Endodermal cell (in vitro differentiated cells): Measurements from ENCODE around the gene VAV2. TPM values are rescaled to one million over a fixed set of nuclear protein-coding genes. Genes with fewer than 3 reads are reported as not detected.

Experiments used
- DNase-seq: peaks from one replicate; pipeline ENCODE4 v3.0.0-alpha.2; 2017
- H3K27ac ChIP-seq: 2 replicates; pipeline ENCODE4 v1.5.1; 2013; ENCODE audit warnings: mild to moderate bottlenecking, low read depth, low read length, moderate library complexity
- H3K27me3 ChIP-seq: 2 replicates; pipeline ENCODE4 v1.6.1; 2013; ENCODE audit warnings: mild to moderate bottlenecking, low read length, moderate library complexity; ENCODE audit not compliant: insufficient read depth, control insufficient read depth, poor library complexity, severe bottlenecking
- H3K36me3 ChIP-seq: 2 replicates; pipeline ENCODE4 v1.7.0; 2013; ENCODE audit warnings: mild to moderate bottlenecking, low read length, moderate library complexity; ENCODE audit not compliant: control insufficient read depth, insufficient read depth
- H3K4me1 ChIP-seq: one replicate; pipeline ENCODE4 v1.7.0; 2013; ENCODE audit warnings: low read length; ENCODE audit not compliant: control insufficient read depth, insufficient read depth
- H3K4me3 ChIP-seq: 2 replicates; pipeline ENCODE4 v1.5.1; 2013; ENCODE audit warnings: mild to moderate bottlenecking, low read length, moderate library complexity
- H3K9ac ChIP-seq: 2 replicates; pipeline ENCODE4 v1.6.1; 2013; ENCODE audit warnings: mild to moderate bottlenecking, low read length, moderate library complexity; ENCODE audit not compliant: poor library complexity, severe bottlenecking; ENCODE audit errors: extremely low read depth
- H3K9me3 ChIP-seq: 2 replicates; pipeline ENCODE4 v1.6.1; 2013; ENCODE audit warnings: mild to moderate bottlenecking, low read length, moderate library complexity; ENCODE audit not compliant: control insufficient read depth
- H3K27ac Mint-ChIP-seq: 2 replicates; pipeline ENCODE4 v1.8.0; 2020; ENCODE audit warnings: mixed read lengths
- H3K27me3 Mint-ChIP-seq: 2 replicates; pipeline ENCODE4 v1.8.0; 2021; ENCODE audit warnings: mild to moderate bottlenecking, mixed read lengths; ENCODE audit not compliant: insufficient read depth
- H3K36me3 Mint-ChIP-seq: 2 replicates; pipeline ENCODE4 v1.8.0; 2020; ENCODE audit warnings: low read depth, mixed read lengths
- H3K4me1 Mint-ChIP-seq: 2 replicates; pipeline ENCODE4 v1.8.0; 2020; ENCODE audit warnings: mixed read lengths
- H3K4me3 Mint-ChIP-seq: 2 replicates; pipeline ENCODE4 v1.8.0; 2020; ENCODE audit warnings: mild to moderate bottlenecking, moderate library complexity, mixed read lengths
- H3K9me3 Mint-ChIP-seq: 2 replicates; pipeline ENCODE4 v1.8.0; 2020; ENCODE audit warnings: mild to moderate bottlenecking, mixed read lengths
- CTCF ChIP-seq: fragments of 200-600 bp; sonication (generic); conservative IDR thresholded peaks from 2 replicates; pipeline ENCODE4 v1.5.0; 2021; ENCODE audit warnings: antibody characterized with exemption, mild to moderate bottlenecking
- WGBS, 2 experiments: methylation state at CpG; one replicate each; pipeline versions ENCODE4 v1.1.5 to v1.1.7; 2013; ENCODE audit warnings: missing lambda C conversion rate in 2 of 2, mixed read lengths in 1 of 2; ENCODE audit not compliant: insufficient coverage in 1 of 2, insufficient read length in 1 of 2; 5-methylcytosine and 5-hydroxymethylcytosine counted together
- total RNA-seq, 2 donors: library from RNA; stranded (reverse); fragmentation: NEBNext Ultra II Directional in 1 of 2; extraction: Animal tissue kit (Norgen Biotek cat#: 25700) in 1 of 2; gene quantifications; 2 replicates in 1 of 2; 3 replicates in 1 of 2; pipeline ENCODE4 v1.2.1, GENCODE V29; 2021

Gene VAV2
- total RNA-seq, 2 donors from 2014 or later: 29.8 to 35.9 TPM

- WGBS, 2 experiments: 85 to 89% methylated on average over 22 to 30 of the region's 30 CpGs
- DNase-seq: no peak
- Histone ChIP-seq H3K27ac (peak overlapping the region; percentile 58), H3K9ac (no peak overlapping the region), H3K9me3 (no peaks in the 10 kb centered on the region), H3K36me3 (no peaks in the 10 kb centered on the region), H3K4me3 (no peak overlapping the region), H3K4me1 (no peaks in the 10 kb centered on the region), H3K27me3 (no peaks in the 10 kb centered on the region)
- no peak for TF ChIP-seq CTCF
- no peak overlapping the region for H3K4me3 Mint-ChIP-seq
- no peaks in the 10 kb centered on the region for H3K9me3 Mint-ChIP-seq
- no peak overlapping the region for H3K27ac Mint-ChIP-seq
- H3K36me3 Mint-ChIP-seq: peaks cover 6% of the 10 kb centered on the region
- H3K27me3 Mint-ChIP-seq: no peaks in the 10 kb centered on the region
- peaks cover 6% of the 10 kb centered on the region for H3K4me1 Mint-ChIP-seq
Observed at GRCh38 chr9:133943781-133944745, 48.1 kb downstream of the VAV2 start.

GRCh38 chr9:133943036-133943780 is 48.9 kb downstream of the VAV2 start:
- Histone ChIP-seq H3K9me3 (no peaks in the 10 kb centered on the region), H3K4me1 (no peaks in the 10 kb centered on the region), H3K27me3 (no peaks in the 10 kb centered on the region), H3K9ac (no peak overlapping the region), H3K27ac (no peak overlapping the region), H3K4me3 (no peak overlapping the region), H3K36me3 (no peaks in the 10 kb centered on the region)
- Mint-ChIP-seq H3K4me3 (no peak overlapping the region), H3K9me3 (no peaks in the 10 kb centered on the region), H3K27ac (no peak overlapping the region), H3K36me3 (peaks cover 7% of the 10 kb centered on the region), H3K27me3 (no peaks in the 10 kb centered on the region), H3K4me1 (peaks cover 6% of the 10 kb centered on the region)
- DNase-seq: no peak
- no peak for TF ChIP-seq CTCF
- WGBS, 2 experiments: 89 to 100% methylated on average over 5 to 17 of the region's 17 CpGs

GRCh38 chr9:133942206-133942975 is 49.7 kb downstream of the VAV2 start:
- no peaks in the 10 kb centered on the region for H3K9me3 Mint-ChIP-seq
- H3K27ac Mint-ChIP-seq: no peak overlapping the region
- peaks cover 6% of the 10 kb centered on the region for H3K4me1 Mint-ChIP-seq
- H3K9ac ChIP-seq: no peak overlapping the region
- TF ChIP-seq CTCF: no peak
- no peak for DNase-seq
- no peaks in the 10 kb centered on the region for H3K27me3 ChIP-seq
- H3K4me3 ChIP-seq: no peak overlapping the region
- peak overlapping the region; percentile 21 for H3K27ac ChIP-seq
- H3K9me3 ChIP-seq: no peaks in the 10 kb centered on the region
- 92 to 95% methylated on average over 15 to 27 of the region's 27 CpGs for WGBS, 2 experiments
- H3K4me3 Mint-ChIP-seq: no peak overlapping the region
- H3K36me3 ChIP-seq: no peaks in the 10 kb centered on the region
- no peaks in the 10 kb centered on the region for H3K27me3 Mint-ChIP-seq
- H3K36me3 Mint-ChIP-seq: peaks cover 11% of the 10 kb centered on the region
- no peaks in the 10 kb centered on the region for H3K4me1 ChIP-seq
